ENCODE results near the gene CDC45. TPM values are rescaled to one million over a fixed set of nuclear protein-coding genes. Genes with fewer than 3 reads are reported as not detected.

CDC45 gene
- total RNA-seq, 1 donor from 2014 or later = 81.4 TPM

DNA sequence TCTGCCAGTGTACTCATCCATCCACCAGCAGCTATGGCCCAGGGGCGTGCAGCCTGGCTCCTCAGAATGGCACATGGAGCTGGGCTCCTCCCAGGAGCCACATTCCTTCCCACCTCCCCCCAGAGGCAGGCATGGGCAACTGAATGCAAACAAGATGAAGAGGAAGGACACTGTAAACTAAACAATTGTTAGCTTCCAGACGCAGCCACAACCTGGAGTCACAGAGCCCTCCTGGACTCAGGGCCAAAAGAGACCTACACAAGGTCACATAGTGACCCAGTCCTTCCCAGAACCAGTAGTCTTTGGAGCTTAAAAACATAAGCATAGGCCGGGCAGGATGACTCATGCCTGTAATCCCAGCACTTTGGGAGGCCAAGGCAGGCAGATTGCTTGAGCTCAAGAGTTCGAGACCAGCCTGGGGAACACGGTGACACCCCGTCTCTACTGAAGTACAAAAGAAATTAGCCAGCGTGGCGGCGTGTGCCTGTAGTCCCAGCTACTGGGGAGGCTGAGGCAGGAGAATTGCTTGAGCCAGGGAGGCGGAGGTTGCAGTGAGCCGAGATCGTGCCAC lies 75.2 kb downstream of the CDC45 start:
- intact Hi-C loops (cut with micrococcal nuclease) = no loop called here

DNA sequence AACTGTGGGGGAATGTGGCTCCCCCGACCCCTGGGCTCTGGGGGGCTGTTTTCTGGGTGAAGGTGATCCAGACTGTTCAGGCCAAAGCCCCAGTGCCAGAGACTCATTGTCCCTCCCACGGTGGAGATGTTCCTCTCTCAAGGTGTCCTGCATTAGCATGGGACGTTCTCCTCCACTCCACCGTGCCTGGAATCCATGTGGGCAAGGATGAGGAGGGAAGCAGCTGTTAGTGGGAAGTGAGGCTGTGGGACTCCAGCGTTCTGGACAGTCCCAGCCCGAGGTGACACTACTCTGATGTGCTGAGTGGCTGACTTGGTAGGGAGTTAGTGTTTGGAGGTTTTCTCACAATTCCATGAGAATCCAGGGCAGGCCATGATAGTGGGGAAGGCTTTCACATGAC lies 75.9 kb downstream of the CDC45 start:
- intact Hi-C loops (cut with micrococcal nuclease) = no loop called here

DNA sequence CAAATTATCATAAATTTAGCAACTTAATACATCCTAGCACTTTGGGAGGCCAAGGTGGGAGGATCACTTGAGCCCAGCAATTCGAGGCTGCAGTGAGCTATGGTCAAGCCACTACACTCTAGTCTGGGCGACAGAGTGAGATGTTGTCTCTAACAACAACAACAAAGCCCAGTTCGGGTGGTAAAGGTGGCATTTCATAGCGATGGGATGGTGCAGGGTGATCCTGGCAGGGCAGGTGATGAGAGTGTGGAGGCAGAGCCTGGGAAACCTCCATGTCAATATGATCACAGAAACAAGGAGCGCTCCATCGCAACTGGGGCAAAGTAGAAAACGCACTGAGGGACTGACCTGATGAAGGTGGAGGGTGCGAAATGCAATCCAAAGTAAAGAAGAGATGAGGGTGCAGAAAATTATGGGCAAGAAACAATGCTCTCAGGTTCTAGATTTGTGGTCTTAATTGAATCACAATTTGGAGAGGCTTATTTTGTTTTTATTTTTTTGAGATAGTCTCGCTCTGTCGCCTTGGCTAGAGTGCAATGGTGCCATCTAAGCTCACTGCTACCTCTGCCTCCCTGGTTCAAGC lies 77.3 kb downstream of the CDC45 start:
- intact Hi-C loops (cut with micrococcal nuclease) = no loop called here

DNA sequence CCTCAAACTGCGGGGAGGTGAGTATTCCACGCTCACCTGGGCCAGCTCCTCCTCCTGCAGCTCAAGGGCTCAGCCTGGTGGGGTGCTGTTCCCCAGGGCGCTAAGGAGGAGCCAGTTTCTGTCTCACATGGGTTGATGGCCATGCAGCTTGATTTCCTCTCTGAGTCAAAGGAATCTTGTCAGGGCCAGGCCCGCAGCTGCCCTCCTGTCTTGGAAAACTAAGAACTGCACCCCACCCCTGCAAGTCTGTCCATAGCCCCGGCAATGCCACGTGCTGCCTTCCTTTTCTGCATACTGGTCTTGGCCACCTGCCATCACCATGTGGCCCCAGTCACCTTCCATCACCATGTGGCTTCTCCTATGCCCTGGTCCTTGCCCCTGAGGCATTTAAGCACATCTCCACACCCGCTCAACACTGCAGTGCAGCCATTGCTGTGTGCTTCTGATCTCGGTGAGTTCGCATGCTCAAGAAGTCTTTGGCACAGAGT lies 79.6 kb downstream of the CDC45 start:
- intact Hi-C loops (cut with micrococcal nuclease) = no loop called here

DNA sequence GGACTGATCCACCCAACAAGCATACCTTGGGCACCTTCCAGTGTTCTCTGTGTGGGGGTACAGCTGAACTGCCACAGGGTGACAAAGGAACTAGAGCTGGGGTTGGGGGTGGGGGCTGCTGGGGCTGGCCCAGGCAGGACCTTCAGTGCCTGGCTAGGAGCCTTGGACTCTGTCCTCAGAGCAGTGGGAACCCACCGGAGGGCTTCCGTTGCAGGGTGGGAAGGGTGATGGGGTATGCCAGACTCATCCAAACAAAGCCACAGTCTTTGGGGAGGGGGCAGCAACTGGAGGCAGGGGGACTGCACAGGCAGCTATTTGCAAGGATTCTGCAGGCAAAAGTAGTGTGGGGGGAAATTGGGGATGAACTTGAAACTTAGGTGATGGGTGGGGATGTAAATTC lies 80.2 kb downstream of the CDC45 start:
- intact Hi-C loops (cut with micrococcal nuclease) = no loop called here

DNA sequence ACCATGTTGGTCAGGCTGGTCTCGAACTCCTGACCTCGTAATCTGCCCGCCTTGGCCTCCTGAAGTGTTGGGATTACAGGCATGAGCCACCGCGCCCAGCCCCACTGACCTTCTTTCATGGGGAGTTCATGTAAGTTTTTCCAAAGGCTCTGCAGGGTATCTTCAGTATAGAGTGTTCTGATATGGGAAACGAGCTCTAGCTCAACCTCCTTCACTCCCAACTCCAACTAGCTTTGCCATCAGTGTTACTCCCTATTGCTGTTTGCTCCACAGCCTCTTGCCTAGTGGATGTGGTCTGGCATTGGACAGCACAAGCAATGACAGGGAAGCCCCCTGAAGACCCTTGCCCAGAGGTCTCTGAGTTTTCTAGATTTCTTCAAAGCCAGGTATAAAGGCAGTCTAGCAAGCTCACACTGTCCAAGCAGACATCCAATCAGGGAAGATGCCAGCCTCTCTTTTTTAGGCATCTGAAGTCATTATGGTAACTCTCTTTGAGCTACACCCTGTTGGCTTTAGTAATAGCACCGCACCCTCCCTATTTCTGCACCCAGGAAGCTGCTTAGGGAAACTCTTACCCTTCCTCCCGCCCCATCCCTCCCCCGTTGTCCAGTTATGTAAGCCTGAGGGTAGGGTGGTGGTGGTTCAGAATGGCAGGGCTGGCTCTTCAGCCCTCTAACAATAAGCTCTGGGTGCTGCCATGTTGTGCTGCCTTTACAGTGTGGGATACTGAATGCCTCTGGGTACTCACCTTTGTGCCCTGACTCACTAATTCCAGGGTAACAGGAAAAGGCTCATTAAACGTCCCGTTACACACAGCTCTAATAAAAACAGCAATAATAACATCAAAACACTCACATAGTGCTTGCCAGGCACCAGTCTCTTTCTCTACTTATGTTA lies 85.9 kb downstream of the CDC45 start:
- intact Hi-C loops (cut with micrococcal nuclease) = no loop called here

DNA sequence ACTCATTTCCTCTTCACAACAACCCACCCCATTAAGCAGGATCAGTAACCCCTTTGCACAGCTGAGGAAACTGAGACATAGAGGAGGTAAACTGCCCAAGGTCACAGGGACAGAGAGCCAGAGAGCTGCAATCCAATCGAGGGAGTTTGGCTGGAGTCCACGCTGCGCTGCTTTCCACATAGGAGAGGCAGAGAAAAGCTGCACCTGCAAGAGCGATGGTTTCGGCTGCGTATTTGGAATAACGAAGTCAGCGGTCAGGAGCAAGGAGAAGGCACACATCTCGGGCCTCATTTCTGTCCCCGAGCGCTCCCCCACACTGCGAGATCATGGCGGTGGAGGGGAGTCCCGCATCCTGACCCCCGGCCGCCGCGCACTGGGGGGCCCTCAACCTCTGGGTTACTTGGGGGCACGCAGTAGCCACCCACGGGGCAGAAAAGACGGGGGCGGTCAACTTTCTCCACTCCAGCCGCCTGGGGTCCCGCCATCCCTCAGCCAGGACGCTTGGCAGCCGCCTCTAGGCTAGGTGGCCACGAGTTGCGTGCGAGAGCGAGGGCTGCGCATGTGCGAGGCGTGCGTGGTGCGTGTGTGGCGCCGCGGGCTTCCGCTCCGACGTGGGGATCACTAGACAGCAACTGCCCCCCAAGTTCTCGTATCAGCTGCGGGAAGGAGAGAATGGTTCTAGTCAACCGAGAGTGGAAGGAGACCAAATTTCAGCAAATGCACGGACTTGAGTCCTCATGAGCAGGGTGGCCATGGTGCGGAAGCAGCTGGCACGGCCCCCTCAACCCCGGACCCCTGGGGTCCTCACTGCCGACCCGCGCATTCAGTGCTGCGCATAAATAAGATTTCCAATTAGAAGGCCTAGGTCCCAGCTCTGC lies 86.8 kb downstream of the CDC45 start:
- intact Hi-C loops (cut with micrococcal nuclease) = no loop called here

DNA sequence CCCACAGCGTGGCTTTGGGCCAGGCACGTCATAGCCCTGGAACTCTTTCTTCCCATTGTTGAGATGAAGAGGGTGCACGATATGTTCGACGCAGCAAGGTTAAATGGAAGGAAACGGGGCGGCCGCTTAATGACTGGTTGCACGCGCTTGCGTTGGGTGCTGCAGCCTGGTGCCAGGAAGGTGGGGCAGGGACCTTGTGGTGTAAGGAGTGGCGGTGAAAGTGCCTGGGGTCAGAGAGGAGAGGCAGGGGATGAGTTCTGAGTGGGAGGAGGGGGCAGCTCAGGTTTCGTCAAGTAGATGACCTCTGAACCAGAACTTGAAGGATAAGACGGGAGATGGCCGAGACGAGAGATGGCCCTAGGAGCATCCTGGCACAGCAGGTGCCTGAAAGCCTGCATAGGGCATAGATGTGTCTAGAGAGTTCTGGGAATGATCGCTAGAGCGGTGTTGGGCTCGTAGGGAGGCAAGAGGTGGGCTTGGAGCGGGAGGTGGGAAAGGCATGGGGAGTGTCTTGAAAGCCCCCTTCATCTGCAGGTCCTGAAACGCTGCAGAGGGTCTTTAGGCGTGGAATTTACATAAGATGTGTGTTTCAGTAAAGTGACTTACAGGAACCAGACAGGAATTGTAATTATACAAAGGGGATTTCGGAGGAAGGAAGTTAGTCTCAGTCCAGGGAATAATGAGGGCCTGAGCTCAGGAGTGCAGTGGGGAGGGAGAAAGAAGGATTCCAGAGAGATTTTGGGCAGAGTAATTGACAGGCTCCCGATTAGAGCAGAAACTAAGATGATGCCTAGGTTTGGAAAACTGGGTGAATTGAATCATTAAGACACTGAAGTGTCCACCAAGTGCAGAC lies 87.7 kb downstream of the CDC45 start:
- intact Hi-C loops (cut with micrococcal nuclease) = no loop called here

DNA sequence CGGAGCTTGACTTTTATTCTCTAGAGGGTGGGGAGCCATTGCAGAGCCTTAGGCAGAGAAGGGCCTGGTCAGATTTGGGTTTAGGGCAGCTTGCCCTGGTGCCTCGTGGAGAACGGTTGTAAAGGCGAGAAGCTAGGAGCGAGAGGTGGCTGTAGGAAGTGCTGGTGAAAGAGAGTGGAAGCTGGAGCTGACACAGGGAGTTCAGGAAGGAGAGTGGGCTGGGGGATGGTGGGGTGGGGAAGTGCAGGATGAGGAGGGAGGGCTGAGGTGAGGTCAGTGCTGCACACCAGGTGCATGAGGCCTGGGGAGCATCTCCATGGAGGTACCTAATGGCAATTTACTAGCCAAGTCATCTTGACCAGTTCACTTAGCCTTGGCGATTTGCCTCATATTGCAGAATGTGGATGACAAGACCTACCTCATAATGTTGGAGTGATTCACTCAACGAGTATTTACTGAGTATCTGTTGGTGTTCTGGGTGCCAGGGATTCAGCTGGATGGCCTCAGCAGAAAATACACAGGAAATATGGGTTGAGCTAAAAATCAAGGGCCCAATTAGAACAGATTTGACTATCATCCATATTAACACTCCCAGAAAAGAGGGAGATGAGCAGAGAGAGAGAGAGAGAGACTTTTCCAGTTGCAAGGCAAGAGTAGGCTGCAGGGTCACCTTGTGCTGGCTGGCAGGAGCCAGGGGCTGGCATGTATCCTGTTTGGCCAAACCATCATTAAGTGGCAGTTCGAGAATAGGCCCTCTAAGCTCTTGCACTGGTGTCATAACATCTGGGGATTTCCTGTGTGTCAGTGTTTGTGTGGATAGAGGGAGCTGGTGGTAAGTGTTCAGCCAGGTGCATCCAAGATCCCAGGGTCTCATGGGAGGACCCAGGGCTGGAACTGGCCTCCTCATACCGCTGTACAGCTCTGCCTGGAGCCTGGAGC lies 88.9 kb downstream of the CDC45 start:
- intact Hi-C loops (cut with micrococcal nuclease) = no loop called here

DNA sequence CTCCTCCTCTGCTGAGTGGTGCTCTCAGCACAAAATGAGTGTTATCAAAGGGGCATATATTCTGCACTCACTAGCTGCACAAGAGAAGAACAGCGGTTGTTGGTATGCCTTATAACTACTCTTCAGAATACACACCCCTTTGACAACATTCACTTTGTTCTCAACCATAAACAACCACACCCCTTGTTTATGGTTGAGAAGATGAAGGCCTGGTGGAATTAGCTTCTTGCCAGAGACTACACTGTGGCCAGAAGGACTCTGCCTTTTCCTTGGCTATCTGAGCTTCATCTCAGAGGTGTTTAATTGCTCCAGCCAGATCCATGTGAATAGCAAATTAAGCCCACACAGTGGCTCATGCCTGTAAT lies 89.5 kb downstream of the CDC45 start:
- intact Hi-C loops (cut with micrococcal nuclease) = no loop called here

DNA sequence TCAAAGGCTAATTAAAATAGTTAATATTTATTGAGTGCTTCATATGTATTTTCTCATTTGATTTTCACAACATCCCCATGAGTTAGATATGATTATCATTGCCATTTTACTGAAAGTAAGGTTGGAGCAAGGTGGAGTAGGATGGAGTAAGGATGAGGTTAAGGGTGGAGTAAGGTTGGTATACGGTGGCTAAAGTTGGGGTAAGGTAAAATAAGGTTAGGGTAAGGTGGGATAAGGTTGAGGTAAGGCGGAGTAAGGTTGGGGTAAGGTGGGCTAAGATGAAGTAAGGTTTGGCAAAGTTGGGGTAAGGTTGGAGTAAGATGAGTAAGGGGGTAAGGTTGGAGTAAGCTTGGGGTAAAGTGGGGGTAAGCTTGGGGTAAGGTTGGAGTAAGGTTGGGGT lies 90.3 kb downstream of the CDC45 start:
- intact Hi-C loops (cut with micrococcal nuclease) = no loop called here

Other genes starting within 250 kb of the CDC45 start
- 0.84 and 1.0 TPM in 2 replicates for gene CLTCL1, start 188.2 kb upstream of the CDC45 start, total RNA-seq
- 43.9 and 45.0 TPM in 2 replicates for gene HIRA, start 48.2 kb upstream of the CDC45 start, total RNA-seq
- 20.1 and 23.4 TPM in 2 replicates for gene MRPL40, start 47.4 kb upstream of the CDC45 start, total RNA-seq
- 27.4 and 30.4 TPM in 2 replicates for gene C22orf39, start 32.2 kb upstream of the CDC45 start, total RNA-seq
- gene UFD1, start 727 bp upstream of the CDC45 start, total RNA-seq = 100 and 108 TPM in 2 replicates
- gene CLDN5, start 44.5 kb downstream of the CDC45 start, total RNA-seq = 0.16 and 0.30 TPM in 2 replicates
- gene SEPTIN5, start 234.6 kb downstream of the CDC45 start, total RNA-seq = 0.45 TPM in 1 of 2 replicates, not detected in the other
- not detected in 2 replicates for gene GP1BB, start 243.6 kb downstream of the CDC45 start, total RNA-seq

All from T-helper 2 cell treated with Interferon-gamma antibody and Interleukin-4, amounts not matched to agents 100 ng/mL and 5 ng/mL, for 36 hours (primary cell).